IMR-90 (cell line): ENCODE results near the gene USP53. TPM values are rescaled to one million over a fixed set of nuclear protein-coding genes. Genes with fewer than 3 reads are reported as not detected.

Source experiments
- ATAC-seq: fragments of 200-7000 bp; cut with Tn5 transposase; 2 replicates; pipeline ENCODE4 v1.9.1; 2020; ENCODE audit warnings: low read depth, mild to moderate bottlenecking, moderate library complexity
- BruUV-seq: library from RNA; stranded (reverse); fragments of 400-500 nt; replicated peaks from 2 replicates; lab custom pipeline; 2021; lab: Mats Ljungman, UMichigan
- CTCF ChIA-PET: fragments of 300-600 bp; formaldehyde crosslinking; extraction: SDS; loops from one replicate; lab custom pipeline; 2021; ENCODE audit warnings: antibody characterized with exemption; lab: Yijun Ruan, JAX
- POLR2A ChIA-PET: fragments of 300-600 bp; sonication (Branson Sonifier 250); formaldehyde crosslinking; loops from one replicate; lab custom pipeline; 2022; ENCODE audit warnings: antibody characterized with exemption; ENCODE audit not compliant: unreplicated experiment; lab: Charles Lee
- DNase-seq: peaks from one replicate; pipeline ENCODE4 v3.0.0; 2013
- H2AFZ ChIP-seq: replicated peaks from 2 replicates; pipeline ENCODE3; 2013; ENCODE audit warnings: low read length, mild to moderate bottlenecking; ENCODE audit not compliant: poor library complexity
- H2AK5ac ChIP-seq: 2 replicates; pipeline ENCODE4 v1.6.1; 2013; ENCODE audit warnings: low read depth, low read length, inconsistent platforms
- H2AK9ac ChIP-seq: replicated peaks from 2 replicates; pipeline ENCODE3; 2013; ENCODE audit warnings: mild to moderate bottlenecking, low read depth, low read length, moderate library complexity; ENCODE audit not compliant: poor library complexity
- H2BK120ac ChIP-seq: 2 replicates; pipeline ENCODE4 v1.6.1; 2013; ENCODE audit warnings: low read depth, low read length, inconsistent platforms
- H2BK15ac ChIP-seq: 3 replicates; pipeline ENCODE4 v1.6.1; 2013; ENCODE audit warnings: low read depth, low read length, inconsistent platforms
- H2BK20ac ChIP-seq: 2 replicates; pipeline ENCODE4 v1.6.1; 2013; ENCODE audit warnings: low read depth, mild to moderate bottlenecking, inconsistent platforms, low read length, moderate library complexity
- H2BK5ac ChIP-seq: 2 replicates; pipeline ENCODE4 v1.6.1; 2013; ENCODE audit warnings: mild to moderate bottlenecking, low read depth, low read length, inconsistent platforms; ENCODE audit not compliant: poor library complexity, severe bottlenecking
- H3K14ac ChIP-seq: replicated peaks from 2 replicates; pipeline ENCODE4 v1.6.1; 2013; ENCODE audit warnings: low read depth, low read length, inconsistent platforms
- H3K18ac ChIP-seq: 2 replicates; pipeline ENCODE4 v1.6.1; 2013; ENCODE audit warnings: low read depth, low read length, control low read depth
- H3K23ac ChIP-seq: 2 replicates; pipeline ENCODE4 v1.6.1; 2013; ENCODE audit warnings: low read depth, low read length, inconsistent platforms
- H3K27ac ChIP-seq: 2 replicates; pipeline ENCODE4 v1.5.1; 2013; ENCODE audit warnings: mild to moderate bottlenecking, control low read depth, low read length; ENCODE audit not compliant: insufficient read depth
- H3K27me3 ChIP-seq: 2 replicates; pipeline ENCODE4 v1.6.1; 2013; ENCODE audit warnings: low read length; ENCODE audit not compliant: control insufficient read depth, insufficient read depth
- H3K36me3 ChIP-seq: 2 replicates; pipeline ENCODE4 v1.6.1; 2013; ENCODE audit warnings: low read length, mixed read lengths; ENCODE audit not compliant: control insufficient read depth, insufficient read depth
- H3K4ac ChIP-seq: 2 replicates; pipeline ENCODE4 v1.6.1; 2013; ENCODE audit warnings: low read depth, low read length, inconsistent platforms
- H3K4me1 ChIP-seq: 2 replicates; pipeline ENCODE4 v1.6.1; 2013; ENCODE audit warnings: low read length, mixed read lengths; ENCODE audit not compliant: control insufficient read depth, insufficient read depth
- H3K4me2 ChIP-seq: 2 replicates; pipeline ENCODE4 v1.6.1; 2013; ENCODE audit warnings: low read depth, mild to moderate bottlenecking, control low read depth, low read length, moderate library complexity
- H3K4me3 ChIP-seq: 2 replicates; pipeline ENCODE4 v1.5.1; 2013; ENCODE audit warnings: low read depth, mild to moderate bottlenecking, control low read depth, low read length, moderate library complexity; ENCODE audit not compliant: insufficient read depth
- H3K56ac ChIP-seq: 2 replicates; pipeline ENCODE4 v1.6.1; 2013; ENCODE audit warnings: low read length, inconsistent platforms; ENCODE audit not compliant: insufficient read depth; ENCODE audit errors: extremely low read depth
- H3K79me1 ChIP-seq, 2 experiments: 2 replicates each; pipeline ENCODE4 v1.6.1; 2013; ENCODE audit warnings: low read length in 2 of 2, inconsistent platforms in 1 of 2, low read depth in 1 of 2
- H3K9ac ChIP-seq: 2 replicates; pipeline ENCODE4 v1.6.1; 2013; ENCODE audit warnings: low read depth, low read length, control low read depth
- H3K9me1 ChIP-seq: 2 replicates; pipeline ENCODE4 v1.6.1; 2013; ENCODE audit warnings: low read length, inconsistent platforms; ENCODE audit not compliant: insufficient read depth
- H3K9me3 ChIP-seq: 2 replicates; pipeline ENCODE4 v1.6.1; 2013; ENCODE audit warnings: low read length; ENCODE audit not compliant: control insufficient read depth, insufficient read depth
- H4K20me1 ChIP-seq: 2 replicates; pipeline ENCODE4 v1.6.1; 2013; ENCODE audit warnings: low read length, inconsistent platforms; ENCODE audit not compliant: insufficient read depth
- H4K5ac ChIP-seq: 2 replicates; pipeline ENCODE4 v1.6.1; 2013; ENCODE audit warnings: mild to moderate bottlenecking, low read depth, low read length, control low read depth
- H4K8ac ChIP-seq, 2 experiments: 2 replicates each; pipeline ENCODE4 v1.6.1; 2013; ENCODE audit warnings: low read depth in 2 of 2, low read length in 2 of 2, control low read depth in 1 of 2, inconsistent platforms in 1 of 2
- H4K91ac ChIP-seq: 2 replicates; pipeline ENCODE4 v1.6.1; 2013; ENCODE audit warnings: low read depth, low read length, inconsistent platforms; ENCODE audit not compliant: insufficient read depth
- CEBPB ChIP-seq: IDR thresholded peaks from 2 replicates; pipeline ENCODE4 v1.6.1; 2012; ENCODE audit warnings: low read depth, low read length, improper control_type of control experiment
- CHD1 ChIP-seq: IDR thresholded peaks from 2 replicates; pipeline ENCODE4 v1.6.1; 2012; ENCODE audit warnings: low read depth, low read length, improper control_type of control experiment
- FOS ChIP-seq: fragments of 150-350 bp; IDR thresholded peaks from 2 replicates; pipeline ENCODE4 v1.6.1; 2016; ENCODE audit warnings: low read depth, low read length
- MAFK ChIP-seq: IDR thresholded peaks from 2 replicates; pipeline ENCODE4 v1.6.1; 2012; ENCODE audit warnings: low read depth, low read length, improper control_type of control experiment
- MAZ ChIP-seq: IDR thresholded peaks from 2 replicates; pipeline ENCODE4 v1.6.1; 2012; ENCODE audit warnings: low read depth, mild to moderate bottlenecking, low read length, improper control_type of control experiment, moderate library complexity, borderline replicate concordance
- MXI1 ChIP-seq: IDR thresholded peaks from 2 replicates; pipeline ENCODE4 v1.6.1; 2012; ENCODE audit warnings: low read depth, mild to moderate bottlenecking, low read length, moderate library complexity, borderline replicate concordance
- NFE2L2 ChIP-seq: fragments of 150-350 bp; IDR thresholded peaks from 2 replicates; pipeline ENCODE4 v1.6.1; 2016; ENCODE audit warnings: low read depth, mild to moderate bottlenecking, low read length
- POLR2A ChIP-seq: IDR thresholded peaks from 2 replicates; pipeline ENCODE4 v1.6.1; 2012; ENCODE audit warnings: mild to moderate bottlenecking, low read depth, low read length
- RAD21 ChIP-seq: IDR thresholded peaks from 2 replicates; pipeline ENCODE4 v1.6.1; 2012; ENCODE audit warnings: low read length, improper control_type of control experiment
- RCOR1 ChIP-seq: IDR thresholded peaks from 2 replicates; pipeline ENCODE4 v1.6.1; 2012; ENCODE audit warnings: mild to moderate bottlenecking, low read length, improper control_type of control experiment; ENCODE audit not compliant: insufficient replicate concordance
- RFX5 ChIP-seq: IDR thresholded peaks from 2 replicates; pipeline ENCODE4 v1.8.0; 2012; ENCODE audit warnings: low read depth, mild to moderate bottlenecking, low read length, moderate library complexity
- SMC3 ChIP-seq: fragments of 150-350 bp; IDR thresholded peaks from 2 replicates; pipeline ENCODE4 v1.6.1; 2016; ENCODE audit warnings: low read depth, mild to moderate bottlenecking, antibody characterized with exemption, low read length, moderate library complexity
- WGBS, 2 experiments: methylation state at CpG; one replicate each; pipeline versions ENCODE4 v1.1.5 to v1.1.7; 2013; ENCODE audit warnings: missing lambda C conversion rate in 2 of 2; ENCODE audit not compliant: insufficient read length in 1 of 2; ENCODE audit errors: extremely low coverage in 2 of 2; 5-methylcytosine and 5-hydroxymethylcytosine counted together
- dilution Hi-C: fragments of 300-500 bp; cut with HindIII; formaldehyde crosslinking; loops from one replicate; pipeline ENCODE4 v1.14.3; 2018; ENCODE audit warnings: low sequenced_read_pairs; ENCODE audit not compliant: unreplicated experiment
- in situ Hi-C: fragments of 300-500 bp; cut with MboI; formaldehyde crosslinking; loops from 3 replicates; pipeline ENCODE4 v1.14.3; 2019; ENCODE audit warnings: low sequenced_read_pairs, inconsistent platforms, mixed read lengths
- intact Hi-C: fragments of 100-400 bp; cut with micrococcal nuclease; formaldehyde crosslinking; loops from 2 replicates; pipeline ENCODE4 v1.10.0; 2022
- polyA plus RNA-seq, 3 experiments: library from polyadenylated mRNA; depleted of rRNA; stranded (reverse); fragments of >200 nt; gene quantifications; 2 replicates each; pipeline ENCODE4 v1.2.3, GENCODE V29; 2012; ENCODE audit warnings: low replicate concordance in 1 of 3
- total RNA-seq: library from RNA; depleted of rRNA; stranded (reverse); fragments of >200 nt; gene quantifications from 2 replicates; pipeline ENCODE4 v1.2.3, GENCODE V29; 2012
- TF ChIP-seq, protein P1 (sequence below): conservative IDR thresholded peaks from 2 replicates; pipeline ENCODE4 v1.5.1; 2012; ENCODE audit warnings: mild to moderate bottlenecking, low read depth, low read length, improper control_type of control experiment
- TF ChIP-seq, protein P2 (sequence below): fragments of 150-350 bp; IDR thresholded peaks from 2 replicates; pipeline ENCODE4 v1.6.1; 2016; ENCODE audit warnings: low read depth, mild to moderate bottlenecking, low read length, moderate library complexity, borderline replicate concordance

The USP53 gene
- total and polyA plus RNA-seq, 2 of the 4 experiments (the other 2 are of a cell fraction): 11.2 to 24.0 TPM

DNA sequence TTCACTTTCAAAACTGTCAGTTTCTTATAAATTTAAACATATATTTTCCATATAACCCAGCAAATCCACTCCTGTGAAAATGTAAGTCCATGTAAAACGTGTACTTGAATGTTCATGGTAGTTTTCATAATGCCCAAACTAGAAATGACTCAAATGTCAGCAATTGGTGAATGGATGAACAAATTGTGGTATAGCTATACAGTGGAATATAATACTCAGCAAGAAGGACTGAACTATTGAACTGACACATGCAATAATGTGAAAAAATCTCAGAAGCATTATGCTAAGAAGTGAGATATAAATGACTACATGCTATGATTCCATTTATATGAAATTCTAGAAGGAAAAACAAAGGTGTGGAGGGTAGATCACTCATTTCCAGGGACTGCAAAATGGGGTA lies 52.2 kb downstream of the USP53 start:
- Histone ChIP-seq H2BK120ac (no peak overlapping the region), H4K5ac (no peak overlapping the region), H4K8ac (no peak overlapping the region), H3K27ac (no peak overlapping the region), H3K79me1 (no peaks in the 10 kb centered on the region; a peak in 1 of 4 replicates), H3K9me1 (peaks cover 2% of the 10 kb centered on the region; the same call in 1 of the 2 replicates), H3K36me3 (peaks cover 10% of the 10 kb centered on the region), H2AK5ac (no peak overlapping the region), H3K14ac (no peak overlapping the region), H3K4me1 (no peaks in the 10 kb centered on the region), H4K20me1 (no peaks in the 10 kb centered on the region), H3K4me3 (no peak overlapping the region), H2BK5ac (no peak overlapping the region), H2BK20ac (no peak overlapping the region), H3K4me2 (no peak overlapping the region), H2BK15ac (no peak overlapping the region), H2AK9ac (no peak overlapping the region), H3K18ac (no peak overlapping the region), H3K23ac (no peak overlapping the region), H2AFZ (no peak overlapping the region), H3K27me3 (no peaks in the 10 kb centered on the region), H3K56ac (no peak overlapping the region), H4K91ac (no peak overlapping the region), H3K4ac (no peak overlapping the region), H3K9me3 (no peaks in the 10 kb centered on the region), H3K9ac (no peak overlapping the region)
- TF ChIP-seq, protein P1, sequence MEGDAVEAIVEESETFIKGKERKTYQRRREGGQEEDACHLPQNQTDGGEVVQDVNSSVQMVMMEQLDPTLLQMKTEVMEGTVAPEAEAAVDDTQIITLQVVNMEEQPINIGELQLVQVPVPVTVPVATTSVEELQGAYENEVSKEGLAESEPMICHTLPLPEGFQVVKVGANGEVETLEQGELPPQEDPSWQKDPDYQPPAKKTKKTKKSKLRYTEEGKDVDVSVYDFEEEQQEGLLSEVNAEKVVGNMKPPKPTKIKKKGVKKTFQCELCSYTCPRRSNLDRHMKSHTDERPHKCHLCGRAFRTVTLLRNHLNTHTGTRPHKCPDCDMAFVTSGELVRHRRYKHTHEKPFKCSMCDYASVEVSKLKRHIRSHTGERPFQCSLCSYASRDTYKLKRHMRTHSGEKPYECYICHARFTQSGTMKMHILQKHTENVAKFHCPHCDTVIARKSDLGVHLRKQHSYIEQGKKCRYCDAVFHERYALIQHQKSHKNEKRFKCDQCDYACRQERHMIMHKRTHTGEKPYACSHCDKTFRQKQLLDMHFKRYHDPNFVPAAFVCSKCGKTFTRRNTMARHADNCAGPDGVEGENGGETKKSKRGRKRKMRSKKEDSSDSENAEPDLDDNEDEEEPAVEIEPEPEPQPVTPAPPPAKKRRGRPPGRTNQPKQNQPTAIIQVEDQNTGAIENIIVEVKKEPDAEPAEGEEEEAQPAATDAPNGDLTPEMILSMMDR: no peak
- TF ChIP-seq MAFK (no peak), RAD21 (no peak), RFX5 (no peak), NFE2L2 (no peak), RCOR1 (no peak), MAZ (no peak), POLR2A (no peak), FOS (no peak), SMC3 (no peak), MXI1 (no peak), CEBPB (no peak), CHD1 (no peak)
- TF ChIP-seq, protein P2, sequence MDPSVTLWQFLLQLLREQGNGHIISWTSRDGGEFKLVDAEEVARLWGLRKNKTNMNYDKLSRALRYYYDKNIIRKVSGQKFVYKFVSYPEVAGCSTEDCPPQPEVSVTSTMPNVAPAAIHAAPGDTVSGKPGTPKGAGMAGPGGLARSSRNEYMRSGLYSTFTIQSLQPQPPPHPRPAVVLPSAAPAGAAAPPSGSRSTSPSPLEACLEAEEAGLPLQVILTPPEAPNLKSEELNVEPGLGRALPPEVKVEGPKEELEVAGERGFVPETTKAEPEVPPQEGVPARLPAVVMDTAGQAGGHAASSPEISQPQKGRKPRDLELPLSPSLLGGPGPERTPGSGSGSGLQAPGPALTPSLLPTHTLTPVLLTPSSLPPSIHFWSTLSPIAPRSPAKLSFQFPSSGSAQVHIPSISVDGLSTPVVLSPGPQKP: no peak
- dilution Hi-C loops: no loop called here
- DNase-seq: no peak
- ChIA-PET POLR2A (no interaction called here), CTCF (no interaction called here)
- intact Hi-C loops: loop anchor here (5.0 kb wide), 1 partner anchor 37 kb away; no protein-coding TSS in a partner anchor
- no TSS peak for BruUV-seq
- no CpG with 5 or more reads among the region's 1 CpG for whole genome bisulfite sequencing, 2 experiments
- in situ Hi-C loops: no loop called here
- ATAC-seq: no peak
